GM19023 (cell line): ENCODE data around the gene ARID3B.
"Not testable (repeated sequence)": the region's sequence is repeated elsewhere in the genome, so short reads cannot be mapped to it uniquely, and the experiment has no call there.

Experiments
- ATAC-seq: cut with Tn5 transposase; IDR thresholded peaks from one replicate; pipeline ENCODE4 v1.9.1; 2021; ENCODE audit warnings: mild to moderate bottlenecking, moderate library complexity; ENCODE audit not compliant: unreplicated experiment

The ARID3B gene, protein sequence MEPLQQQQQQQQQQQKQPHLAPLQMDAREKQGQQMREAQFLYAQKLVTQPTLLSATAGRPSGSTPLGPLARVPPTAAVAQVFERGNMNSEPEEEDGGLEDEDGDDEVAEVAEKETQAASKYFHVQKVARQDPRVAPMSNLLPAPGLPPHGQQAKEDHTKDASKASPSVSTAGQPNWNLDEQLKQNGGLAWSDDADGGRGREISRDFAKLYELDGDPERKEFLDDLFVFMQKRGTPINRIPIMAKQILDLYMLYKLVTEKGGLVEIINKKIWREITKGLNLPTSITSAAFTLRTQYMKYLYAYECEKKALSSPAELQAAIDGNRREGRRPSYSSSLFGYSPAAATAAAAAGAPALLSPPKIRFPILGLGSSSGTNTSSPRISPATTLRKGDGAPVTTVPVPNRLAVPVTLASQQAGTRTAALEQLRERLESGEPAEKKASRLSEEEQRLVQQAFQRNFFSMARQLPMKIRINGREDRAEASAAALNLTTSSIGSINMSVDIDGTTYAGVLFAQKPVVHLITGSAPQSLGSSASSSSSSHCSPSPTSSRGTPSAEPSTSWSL

DNA sequence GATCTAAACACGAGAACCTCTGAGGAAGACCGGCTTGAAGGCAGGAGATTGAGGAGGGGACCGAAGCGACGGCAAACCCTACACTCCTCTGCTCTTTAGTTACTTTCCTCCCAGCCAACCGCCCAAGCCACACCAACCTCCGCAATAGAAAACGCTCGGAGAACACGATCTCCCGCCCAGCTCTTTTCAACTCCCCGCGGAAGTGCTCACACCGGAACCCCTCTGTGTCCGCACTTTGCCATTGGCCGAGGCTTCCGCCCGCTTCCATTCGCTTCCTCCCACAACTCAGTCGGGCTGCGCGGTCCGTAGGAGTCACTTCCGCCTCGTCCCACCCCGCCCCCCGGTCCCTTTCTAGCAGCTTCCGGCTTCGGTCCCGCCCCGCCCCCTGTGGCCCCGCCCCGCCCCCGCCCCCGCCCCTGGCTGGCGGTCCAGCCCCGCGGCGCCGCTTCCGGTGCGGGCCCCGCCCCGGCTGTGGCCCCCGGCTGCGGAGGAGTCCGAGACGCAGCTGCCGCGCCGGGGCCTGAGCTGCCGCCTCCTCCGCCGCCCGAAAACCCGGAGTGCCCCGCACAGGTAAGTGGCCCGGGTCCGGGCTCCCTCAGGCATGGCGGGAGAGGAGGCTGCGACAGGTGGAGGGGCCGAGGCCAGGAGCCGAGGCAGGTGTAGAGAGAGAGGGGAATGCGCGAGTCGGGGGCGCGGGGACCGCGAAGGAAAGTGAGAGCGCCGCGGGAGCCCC lies at the start of gene ARID3B:
TSS of gene ARID3B (plus strand) at position 460 of the 733 bp plus-strand sequence. CDS start 2,717 bp downstream, outside the sequence.
- peak; percentile 80 for ATAC-seq

DNA sequence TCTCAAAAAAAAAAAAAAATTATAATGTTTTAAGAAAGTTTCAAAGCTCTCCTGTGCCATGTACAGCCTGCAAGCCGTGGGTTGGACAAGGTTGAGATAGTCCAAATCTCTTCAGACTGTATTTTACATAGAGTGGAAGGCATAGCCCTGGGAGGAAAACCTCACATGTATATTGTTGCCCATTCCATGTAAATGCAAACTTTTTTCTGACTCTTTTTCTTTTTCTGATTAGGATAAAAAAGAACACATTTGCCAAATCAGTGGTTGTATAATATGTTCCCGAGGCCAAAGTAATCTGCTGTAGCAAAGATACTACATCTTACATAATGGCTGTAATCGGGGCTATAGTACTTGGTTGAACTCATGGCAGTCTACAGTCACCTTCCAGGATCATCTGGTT lies 44.4 kb upstream of the ARID3B start:
- no peak for ATAC-seq

DNA sequence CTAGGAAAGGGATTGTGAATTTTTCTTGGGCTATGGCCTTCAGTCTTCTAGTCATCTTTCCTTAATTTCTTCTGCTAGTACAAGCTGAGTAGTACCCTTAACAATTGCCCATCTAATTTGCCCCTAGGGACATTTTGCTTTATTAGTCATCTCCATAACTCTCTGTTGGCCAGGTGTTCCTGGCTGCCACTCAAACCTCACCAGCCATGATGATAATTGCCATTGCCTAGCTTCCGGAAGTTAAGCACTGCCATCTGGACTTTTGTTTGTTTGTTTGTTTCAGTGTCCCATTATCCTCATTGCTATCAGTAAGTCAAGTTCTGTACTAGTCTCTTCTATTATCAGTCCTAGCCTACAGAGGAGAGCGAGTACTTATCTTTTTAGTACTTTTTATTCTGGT lies 43.4 kb upstream of the ARID3B start:
- ATAC-seq = no peak

DNA sequence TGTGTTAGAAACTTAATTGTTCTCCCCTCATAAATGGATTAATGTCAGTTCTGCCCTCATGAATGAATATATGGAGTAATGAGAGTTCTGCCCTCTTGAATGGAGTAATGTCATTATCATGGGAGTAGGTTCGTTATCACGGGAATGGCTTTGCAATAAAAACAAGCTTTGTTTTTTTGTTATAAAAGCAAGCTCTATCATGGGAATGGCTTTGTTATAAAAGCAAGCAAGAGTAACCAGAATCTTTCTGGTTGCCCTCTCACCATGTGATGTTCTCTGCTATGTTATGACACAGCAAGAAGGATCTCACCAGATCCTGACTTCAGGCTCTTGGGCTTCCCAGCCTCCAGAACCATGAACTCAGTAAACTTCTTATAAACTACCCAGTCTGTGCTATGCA lies 41.7 kb upstream of the ARID3B start:
- ATAC-seq = no peak

DNA sequence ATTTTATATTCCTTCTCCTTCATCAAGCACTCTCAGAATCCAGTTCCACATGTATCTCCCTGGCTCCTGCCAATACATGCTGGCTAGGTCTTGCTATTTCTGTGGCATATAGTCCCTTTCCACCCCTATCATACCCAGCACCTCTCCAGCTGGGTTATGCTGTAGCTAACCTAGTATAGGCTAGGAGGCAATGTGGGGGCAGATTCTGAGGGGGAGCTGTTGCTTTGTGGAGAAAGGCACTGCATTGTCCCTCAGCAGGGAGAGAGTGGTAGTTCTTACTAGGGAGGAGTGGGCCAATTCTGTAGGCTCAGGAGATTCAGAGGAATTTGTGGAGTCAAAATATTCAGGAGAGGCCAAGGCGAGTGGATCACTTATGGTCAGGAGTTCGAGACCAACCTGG lies 40.6 kb upstream of the ARID3B start:
- no peak for ATAC-seq

DNA sequence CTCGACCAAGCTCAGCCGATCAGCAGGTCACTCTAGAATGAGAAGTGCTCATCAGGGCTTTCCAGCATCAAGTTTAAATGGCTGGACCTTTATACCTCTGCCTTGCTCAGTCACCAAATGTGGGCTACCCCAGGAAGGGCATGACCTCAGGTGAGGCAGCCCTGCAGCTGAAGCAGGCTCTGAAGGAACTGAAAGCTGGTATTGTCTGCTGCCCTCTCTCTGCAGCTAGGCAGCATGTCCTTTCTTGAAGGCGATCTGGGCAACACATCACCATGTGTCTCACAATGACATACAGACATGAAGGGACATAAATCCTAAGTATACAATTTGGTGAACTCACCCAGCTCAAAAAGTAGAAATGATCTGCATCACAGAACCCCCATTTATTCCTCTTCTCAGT lies 38.7 kb upstream of the ARID3B start:
- ATAC-seq = no peak

DNA sequence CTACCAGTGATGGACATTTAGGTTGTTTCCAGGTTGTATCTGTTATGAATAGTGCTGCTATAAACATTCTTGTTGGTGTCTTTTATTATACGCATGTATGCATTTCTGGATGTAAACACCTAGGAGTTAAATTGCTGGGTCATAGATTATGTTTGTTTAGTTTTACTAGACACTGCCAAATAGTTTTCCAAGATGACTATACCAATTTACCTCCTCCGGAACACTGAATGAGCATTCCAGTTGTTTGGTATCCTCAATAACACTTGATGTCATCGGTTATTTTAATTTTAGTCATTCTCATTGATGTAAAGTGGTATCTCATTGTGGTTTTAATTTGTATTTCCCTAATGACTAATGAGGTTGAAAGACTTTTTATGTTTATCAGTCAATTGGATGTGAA lies 36.6 kb upstream of the ARID3B start:
- no peak for ATAC-seq

DNA sequence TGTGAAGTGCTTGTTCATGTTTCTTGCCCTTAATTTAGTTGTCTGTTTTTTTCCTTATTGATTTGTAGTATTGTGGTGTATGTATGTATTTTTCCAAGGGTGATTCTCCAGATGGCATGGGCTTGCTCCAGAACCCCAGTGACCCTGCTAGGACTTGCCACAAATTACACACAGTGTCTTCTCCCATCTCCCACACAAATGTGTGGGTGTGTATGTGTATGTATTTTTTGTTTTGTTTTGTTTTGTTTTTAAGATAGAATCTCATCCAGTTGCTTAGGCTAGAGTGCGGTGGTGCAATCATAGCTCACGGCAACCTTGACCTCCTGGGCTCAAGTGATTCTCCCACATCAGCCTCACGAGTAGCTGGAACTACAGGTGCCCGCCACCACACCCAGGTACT lies 36.2 kb upstream of the ARID3B start:
- no peak for ATAC-seq

DNA sequence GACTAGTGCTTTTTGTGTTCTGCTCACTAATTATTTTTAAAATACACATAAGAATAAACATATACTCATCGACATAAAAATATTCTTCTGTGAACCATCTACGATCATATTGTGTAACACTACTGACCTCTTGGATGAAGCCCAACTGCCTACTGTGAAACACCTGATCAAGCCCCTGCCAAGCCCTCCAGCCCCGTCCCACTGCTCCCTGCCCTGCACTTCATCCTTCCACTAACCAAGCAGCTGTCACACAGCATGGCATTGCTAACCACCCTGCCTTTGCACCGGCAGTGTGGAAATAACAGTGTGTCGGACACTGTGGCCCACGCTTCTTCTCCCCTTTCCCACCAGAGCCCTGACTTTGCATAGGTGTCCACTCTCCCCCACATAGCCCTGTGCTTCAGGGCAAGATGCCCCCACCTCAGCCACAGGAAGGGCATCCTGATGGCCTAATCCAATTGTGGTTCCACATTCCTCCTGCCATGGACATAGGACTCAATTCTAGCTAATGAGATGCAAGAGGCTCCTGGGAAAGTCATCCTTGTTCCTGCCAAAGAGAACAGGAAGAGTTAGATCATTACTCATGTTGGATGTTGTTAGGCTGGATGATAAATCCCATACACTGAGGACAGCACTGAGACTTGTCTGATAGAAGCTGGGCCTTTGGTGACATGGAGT lies 35.0 kb upstream of the ARID3B start:
- ATAC-seq = no peak

DNA sequence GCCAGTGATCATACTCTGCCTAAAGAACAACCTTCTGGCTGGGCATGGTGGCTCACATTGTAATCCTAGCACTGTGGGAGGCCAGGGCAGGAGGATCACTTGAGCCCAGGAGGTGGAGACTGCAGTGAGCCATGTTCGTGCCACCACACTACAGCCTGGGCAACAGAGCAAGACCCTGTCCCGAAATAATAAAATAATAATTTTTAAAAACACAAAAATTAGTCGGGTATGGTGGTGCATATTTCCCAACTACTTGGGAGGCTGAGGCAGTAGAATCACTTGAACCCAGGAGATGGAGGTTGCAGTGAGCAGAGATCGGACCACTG lies 34.5 kb upstream of the ARID3B start:
- ATAC-seq = no peak

DNA sequence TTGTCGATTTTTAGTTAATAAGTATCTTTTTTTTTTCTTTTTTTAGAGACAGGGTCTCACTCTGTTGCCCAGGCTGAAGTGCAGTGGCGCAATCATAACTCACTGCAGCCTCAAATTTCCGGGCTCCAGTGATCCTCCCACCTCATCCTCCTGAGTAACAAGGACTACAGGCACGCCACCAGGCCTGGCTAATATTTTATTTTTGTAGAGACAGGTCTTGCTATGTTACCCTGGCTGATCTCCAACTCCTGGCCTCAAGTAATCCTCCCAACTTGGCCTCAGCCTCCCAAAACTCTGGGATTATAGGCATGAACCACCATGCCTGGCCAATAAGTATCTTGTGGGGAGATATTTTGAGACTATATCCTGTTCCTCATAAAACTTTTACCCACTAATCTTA lies 29.4 kb upstream of the ARID3B start:
- ATAC-seq = no peak

DNA sequence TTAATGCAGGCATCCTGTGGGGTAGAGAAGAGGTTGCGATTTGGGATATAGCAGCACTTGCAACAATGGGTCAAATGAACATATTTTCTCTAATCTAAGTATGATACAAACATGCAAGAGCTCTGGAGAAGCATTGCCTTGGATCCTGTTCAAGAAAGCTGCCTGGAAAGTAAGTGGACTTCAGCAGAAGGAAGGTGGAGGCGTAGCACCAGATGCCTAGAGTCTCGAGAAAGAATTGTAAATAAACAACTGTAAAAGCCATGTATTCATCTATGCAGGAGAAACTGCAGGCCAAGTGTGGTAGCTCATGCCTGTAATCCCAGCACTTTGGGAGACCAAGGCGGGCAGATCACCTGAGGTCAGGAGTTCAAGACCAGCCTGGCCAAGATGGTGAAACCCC lies 27.0 kb upstream of the ARID3B start:
- not testable (repeated sequence) for ATAC-seq

DNA sequence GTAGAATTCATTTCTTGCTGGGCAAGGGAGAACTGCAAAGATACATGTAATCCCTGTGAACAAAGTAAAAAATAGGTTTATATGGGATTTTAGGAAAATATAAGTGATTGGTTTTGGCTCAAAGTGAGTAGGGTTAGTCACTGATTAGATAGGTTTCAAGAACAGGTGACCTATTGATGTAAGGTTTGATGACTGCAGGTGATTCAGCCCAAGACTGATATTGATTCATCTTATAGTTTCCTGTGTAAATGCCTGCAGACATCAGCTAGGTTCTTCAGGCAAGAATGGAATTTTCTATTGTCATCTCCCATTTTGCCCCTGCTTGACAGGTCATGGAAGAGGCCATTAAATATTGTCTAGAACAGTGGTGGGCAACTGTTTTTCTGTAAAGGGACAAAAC lies 23.9 kb upstream of the ARID3B start:
- ATAC-seq = no peak

DNA sequence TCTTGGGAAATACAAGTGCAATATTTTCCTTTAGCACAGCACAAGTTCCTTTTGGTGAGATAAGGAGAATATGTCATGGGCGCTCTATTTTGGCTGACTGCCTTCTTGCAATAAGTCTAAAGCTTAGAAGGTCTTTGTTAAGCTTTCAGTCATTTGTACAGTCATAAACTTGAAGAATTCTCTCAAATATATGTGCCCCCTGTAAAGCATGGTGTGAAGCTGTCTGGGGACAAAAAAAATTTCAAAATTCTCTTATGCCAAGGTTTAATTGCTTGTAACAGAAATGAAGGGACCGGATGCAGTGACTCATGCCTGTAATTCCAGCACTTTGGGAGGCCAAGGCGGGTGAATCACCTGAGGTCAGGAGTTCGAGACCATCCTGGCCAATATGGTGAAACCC lies 21.7 kb upstream of the ARID3B start:
- no peak for ATAC-seq

DNA sequence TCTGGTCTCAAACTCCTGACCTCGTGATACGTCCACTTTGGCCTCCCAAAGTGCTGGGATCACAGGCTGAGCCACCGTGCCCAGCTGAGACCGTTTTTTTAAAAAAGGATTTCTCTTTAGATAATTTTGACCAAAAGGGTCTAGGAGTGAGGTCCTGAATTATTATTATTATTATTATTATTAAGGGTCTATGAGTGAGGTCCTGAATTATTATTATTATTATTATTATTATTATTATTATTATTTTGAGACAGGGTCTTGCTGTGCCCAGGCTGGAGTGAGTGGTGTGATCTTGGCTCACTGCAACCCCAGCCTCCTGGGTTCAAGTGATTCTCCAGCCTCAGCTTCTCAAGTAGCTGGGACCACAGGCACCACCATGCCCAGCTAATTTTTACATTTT lies 20.6 kb upstream of the ARID3B start:
- ATAC-seq = no peak

DNA sequence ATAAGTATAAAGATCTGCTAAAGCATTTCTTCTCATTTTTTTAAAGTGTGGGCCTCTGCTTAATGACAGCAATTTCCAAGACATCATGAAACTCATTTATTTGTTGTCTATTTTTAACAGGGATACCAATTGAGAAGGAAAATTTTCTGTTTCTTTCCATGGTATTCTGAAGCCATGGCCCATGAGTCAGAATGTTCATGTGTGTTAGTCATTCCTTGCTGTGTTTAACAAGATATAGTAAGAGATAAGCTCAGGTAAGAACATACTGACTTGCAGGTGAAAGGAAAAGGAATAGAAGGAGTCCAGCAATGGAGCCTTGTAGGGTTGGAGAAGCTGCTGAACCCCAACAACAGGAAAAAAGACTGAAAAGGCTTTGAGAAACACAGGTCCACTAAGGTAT lies 17.0 kb upstream of the ARID3B start:
- no peak for ATAC-seq

DNA sequence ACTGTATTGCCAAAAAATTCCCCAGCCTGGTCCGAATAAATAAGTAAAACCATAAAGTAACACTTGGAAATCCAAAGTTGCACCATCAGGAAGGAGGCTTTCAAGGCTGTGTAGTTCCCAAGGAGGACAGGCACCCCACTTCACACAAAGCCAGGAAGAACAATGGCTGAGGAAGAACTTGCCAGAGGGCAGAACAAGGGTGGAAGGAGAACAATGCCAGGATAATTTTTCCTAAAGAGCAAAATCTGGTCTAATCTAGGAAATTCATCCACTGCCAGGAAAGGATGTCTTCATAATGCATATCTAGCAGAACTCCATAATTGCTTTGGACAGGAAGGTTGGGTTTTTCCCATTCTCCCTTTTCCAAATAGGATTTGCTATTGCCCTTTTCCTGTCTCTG lies 15.7 kb upstream of the ARID3B start:
- no peak for ATAC-seq

DNA sequence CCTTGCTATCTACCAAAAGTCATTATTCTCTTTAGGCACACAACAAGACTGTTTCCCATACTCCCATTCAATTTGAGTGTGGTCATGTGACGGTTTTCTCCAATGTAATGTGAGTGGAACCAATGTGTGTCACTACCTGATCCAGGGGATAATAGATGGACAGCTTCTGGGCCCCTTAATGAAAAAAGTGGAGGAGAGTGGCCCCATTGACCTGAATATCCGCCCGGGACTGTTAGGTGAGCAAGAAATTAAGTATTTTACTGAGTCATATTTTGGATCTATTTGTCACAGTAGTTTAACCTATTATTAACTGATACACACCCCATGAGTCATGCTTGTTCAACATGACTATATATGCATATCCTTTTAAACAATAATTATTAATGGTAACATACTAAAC lies 15.1 kb upstream of the ARID3B start:
- no peak for ATAC-seq

DNA sequence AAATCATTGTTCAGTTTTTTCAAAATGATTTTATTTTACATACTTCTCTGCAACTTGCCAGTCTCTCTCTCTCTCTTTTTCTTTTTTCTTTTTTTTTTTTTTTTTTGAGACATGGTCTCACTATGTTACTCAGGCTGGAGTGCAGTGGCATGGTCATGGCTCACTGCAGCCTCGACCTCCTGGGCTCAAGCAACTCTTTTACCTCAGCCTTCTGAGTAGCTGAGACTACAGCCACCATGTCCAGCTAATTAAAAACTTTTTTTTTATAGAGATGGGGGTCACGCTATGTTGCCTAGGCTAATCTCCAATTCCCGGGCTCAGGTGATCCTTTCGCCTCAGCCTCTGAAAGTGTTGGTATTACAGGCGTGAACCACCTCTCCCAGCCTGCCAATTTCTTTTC lies 12.1 kb upstream of the ARID3B start:
- ATAC-seq = no peak

DNA sequence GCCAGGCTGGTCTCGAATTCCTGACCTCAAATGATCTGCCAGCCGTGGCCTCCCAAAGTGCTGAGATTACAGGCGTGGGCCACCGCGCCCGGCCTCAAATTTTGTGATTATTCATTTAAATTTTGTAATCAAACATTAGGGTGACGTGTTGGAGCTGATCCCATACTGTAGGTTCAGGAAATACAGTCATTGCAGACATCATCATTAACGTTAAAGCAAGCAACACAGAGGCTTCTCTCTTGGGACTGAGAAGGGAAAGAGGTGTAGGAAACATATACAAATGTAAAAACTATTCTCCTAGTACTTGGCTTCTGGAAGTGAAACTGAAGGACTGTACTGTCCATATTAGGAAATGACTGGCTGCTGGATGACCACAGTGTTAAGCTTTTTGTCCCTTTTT lies 11.1 kb upstream of the ARID3B start:
- no peak for ATAC-seq

DNA sequence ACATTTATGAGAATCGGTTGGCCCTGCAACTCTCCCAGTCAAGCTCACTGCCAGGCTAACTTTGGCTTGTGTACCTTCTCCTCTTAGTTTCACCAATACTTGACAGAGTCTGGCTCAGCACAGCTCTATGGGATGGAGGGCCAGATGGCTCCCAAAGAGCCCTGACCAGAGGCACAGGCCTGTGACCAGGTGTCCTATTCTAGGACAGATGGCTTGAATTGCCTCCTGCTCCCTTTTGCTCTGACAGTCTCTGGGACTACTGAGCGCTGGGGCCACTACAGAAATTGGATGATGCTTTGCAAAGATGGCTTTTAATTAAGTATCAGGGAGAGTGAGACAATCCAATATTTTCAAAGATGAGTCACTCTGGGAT lies 10.3 kb upstream of the ARID3B start:
- ATAC-seq = no peak
